Measurements from ENCODE around the gene SLC43A1. TPM values are rescaled to one million over a fixed set of nuclear protein-coding genes. Genes with fewer than 3 reads are reported as not detected.

The SLC43A1 gene
- total and polyA plus RNA-seq, 4 donors: 85.6 to 171 (median 107) TPM

GRCh38 chr11:57511741-57512430 lies 3.6 kb downstream of the SLC43A1 start:
- WGBS: 94% methylated on average over 6 of the region's 6 CpGs
- Histone ChIP-seq H3K27me3 (ENCODE audit: control insufficient read depth in 4 of 4, insufficient read depth in 4 of 4, low read length in 3 of 4) (no peaks in the 10 kb centered on the region), H3K4me3 (ENCODE audit: low read depth in 1 of 3, low read length in 3 of 3) (no peak overlapping the region), H3K27ac (ENCODE audit: low read depth in 1 of 2, low read length in 2 of 2) (no peak overlapping the region), H3K36me3 (ENCODE audit: control insufficient read depth in 4 of 4, insufficient read depth in 3 of 4, low read depth in 1 of 4, low read length in 3 of 4) (peaks cover 0 to 10% (median 4%) of the 10 kb centered on the region in 4 donors), H3K4me1 (ENCODE audit: control insufficient read depth in 4 of 4, insufficient read depth in 4 of 4, low read length in 3 of 4) (peaks cover 2 to 38% (median 28%) of the 10 kb centered on the region in 4 donors), H3K9ac (ENCODE audit: low read depth in 1 of 2, low read length in 2 of 2) (no peak overlapping the region), H3K9me3 (ENCODE audit: control insufficient read depth in 4 of 4, low read length in 3 of 4) (no peaks in the 10 kb centered on the region)
- DNase-seq (ENCODE audit: low spot score): no peak
- no peak for TF ChIP-seq CTCF (IDR thresholded peaks at IDR 0.05; ENCODE audit: low read depth, low read length, missing input control)
- TF ChIP-seq NR2F2 (IDR thresholded peaks at IDR 0.05): no peak
- no peak for TF ChIP-seq RXRA (IDR thresholded peaks at IDR 0.05)
- no peak for TF ChIP-seq ATF3 (IDR thresholded peaks at IDR 0.05)
- TF ChIP-seq HNF4G (IDR thresholded peaks at IDR 0.05): no peak
- TF ChIP-seq SP1 (IDR thresholded peaks at IDR 0.05): no peak
- TF ChIP-seq JUND (IDR thresholded peaks at IDR 0.05): no peak
- TF ChIP-seq REST (IDR thresholded peaks at IDR 0.05): no peak

GRCh38 chr11:57508341-57509170 lies 6.9 kb downstream of the SLC43A1 start:
- Histone ChIP-seq H3K4me3 (ENCODE audit: low read depth in 1 of 3, low read length in 3 of 3) (no peak overlapping the region), H3K36me3 (ENCODE audit: control insufficient read depth in 4 of 4, insufficient read depth in 3 of 4, low read depth in 1 of 4, low read length in 3 of 4) (peaks cover 3 to 21% (median 10%) of the 10 kb centered on the region in 4 donors), H3K27me3 (ENCODE audit: control insufficient read depth in 4 of 4, insufficient read depth in 4 of 4, low read length in 3 of 4) (no peaks in the 10 kb centered on the region), H3K4me1 (ENCODE audit: control insufficient read depth in 4 of 4, insufficient read depth in 4 of 4, low read length in 3 of 4) (peaks cover 8 to 31% (median 22%) of the 10 kb centered on the region in 4 donors), H3K9me3 (ENCODE audit: control insufficient read depth in 4 of 4, low read length in 3 of 4) (no peaks in the 10 kb centered on the region), H3K27ac (ENCODE audit: low read depth in 1 of 2, low read length in 2 of 2) (no peak overlapping the region), H3K9ac (ENCODE audit: low read depth in 1 of 2, low read length in 2 of 2) (no peak overlapping the region)
- DNase-seq (ENCODE audit: low spot score): no peak
- TF ChIP-seq ATF3 (IDR thresholded peaks at IDR 0.05) (no peak), HNF4A (conservative IDR thresholded peaks at IDR 0.05) (peak; percentile 30 to 53)
- 82% methylated on average over 7 of the region's 7 CpGs for WGBS

Measured in liver (tissue), 9 donors.